HPDE6-E6E7 (cell line): ENCODE results near the gene DAZ4.
"Not testable (repeated sequence)": the region's sequence is repeated elsewhere in the genome, so short reads cannot be mapped to it uniquely, and the experiment has no call there.

Experiments used
- DNase-seq: peaks from one replicate; pipeline ENCODE4 v3.0.0; 2011; ENCODE audit warnings: missing footprints; ENCODE audit errors: extremely low spot score

DAZ4 gene, protein sequence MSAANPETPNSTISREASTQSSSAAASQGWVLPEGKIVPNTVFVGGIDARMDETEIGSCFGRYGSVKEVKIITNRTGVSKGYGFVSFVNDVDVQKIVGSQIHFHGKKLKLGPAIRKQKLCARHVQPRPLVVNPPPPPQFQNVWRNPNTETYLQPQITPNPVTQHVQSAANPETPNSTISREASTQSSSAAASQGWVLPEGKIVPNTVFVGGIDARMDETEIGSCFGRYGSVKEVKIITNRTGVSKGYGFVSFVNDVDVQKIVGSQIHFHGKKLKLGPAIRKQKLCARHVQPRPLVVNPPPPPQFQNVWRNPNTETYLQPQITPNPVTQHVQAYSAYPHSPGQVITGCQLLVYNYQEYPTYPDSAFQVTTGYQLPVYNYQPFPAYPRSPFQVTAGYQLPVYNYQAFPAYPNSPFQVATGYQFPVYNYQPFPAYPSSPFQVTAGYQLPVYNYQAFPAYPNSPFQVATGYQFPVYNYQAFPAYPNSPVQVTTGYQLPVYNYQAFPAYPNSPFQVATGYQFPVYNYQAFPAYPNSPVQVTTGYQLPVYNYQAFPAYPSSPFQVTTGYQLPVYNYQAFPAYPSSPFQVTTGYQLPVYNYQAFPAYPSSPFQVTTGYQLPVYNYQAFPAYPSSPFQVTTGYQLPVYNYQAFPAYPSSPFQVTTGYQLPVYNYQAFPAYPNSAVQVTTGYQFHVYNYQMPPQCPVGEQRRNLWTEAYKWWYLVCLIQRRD

DNA sequence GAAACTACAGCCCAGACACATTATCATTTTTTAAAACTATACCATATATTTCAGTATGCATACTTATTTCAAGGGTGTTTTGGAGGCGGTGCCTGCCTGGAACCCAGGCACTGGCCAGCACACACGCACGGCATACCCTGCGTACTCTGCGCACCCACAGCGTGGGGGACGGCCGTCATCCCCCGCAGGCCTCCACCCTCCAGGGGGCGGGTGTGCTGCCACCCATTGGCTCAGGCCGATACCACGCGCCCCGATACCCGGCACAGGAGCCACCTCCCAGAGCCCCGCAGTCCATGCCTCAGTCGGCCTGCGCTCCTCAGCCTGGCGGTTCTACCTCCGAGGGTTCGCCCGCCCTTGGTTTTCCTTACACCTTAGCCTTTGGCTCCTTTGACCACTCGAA is at the start of gene DAZ4:
Gene DAZ4 (plus strand): TSS at position 301 of the 400 bp plus-strand sequence. CDS start 208 bp downstream, outside the sequence.
- not testable (repeated sequence) for DNase-seq

DNA sequence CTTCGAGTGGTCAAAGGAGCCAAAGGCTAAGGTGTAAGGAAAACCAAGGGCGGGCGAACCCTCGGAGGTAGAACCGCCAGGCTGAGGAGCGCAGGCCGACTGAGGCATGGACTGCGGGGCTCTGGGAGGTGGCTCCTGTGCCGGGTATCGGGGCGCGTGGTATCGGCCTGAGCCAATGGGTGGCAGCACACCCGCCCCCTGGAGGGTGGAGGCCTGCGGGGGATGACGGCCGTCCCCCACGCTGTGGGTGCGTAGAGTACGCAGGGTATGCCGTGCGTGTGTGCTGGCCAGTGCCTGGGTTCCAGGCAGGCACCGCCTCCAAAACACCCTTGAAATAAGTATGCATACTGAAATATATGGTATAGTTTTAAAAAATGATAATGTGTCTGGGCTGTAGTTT is 20.4 kb upstream of the DAZ4 start, which contains the start of gene DAZ3:
Gene DAZ3 (minus strand): TSS at position 101 of the 400 bp plus-strand sequence. CDS start 208 bp downstream, outside the sequence.
- DNase-seq: not testable (repeated sequence)

DNA sequence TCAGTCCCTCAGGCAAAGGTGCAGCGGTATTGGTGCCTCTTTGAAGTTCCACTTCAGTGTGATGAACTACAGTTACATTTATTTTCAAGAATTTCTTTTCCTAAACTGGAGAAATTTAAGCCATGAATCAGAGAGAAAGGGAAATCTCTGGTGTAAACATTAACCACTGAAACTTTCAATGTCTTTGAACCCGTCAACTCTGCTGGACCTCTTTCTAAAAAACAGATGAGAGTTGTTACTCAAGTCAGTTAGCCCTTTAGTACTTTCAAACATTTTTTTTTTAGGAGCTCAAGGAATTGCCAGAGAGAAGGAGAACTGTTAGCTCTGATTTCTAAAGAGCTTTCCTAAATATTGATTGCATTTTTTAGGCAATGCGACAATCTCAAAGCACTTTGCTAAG is 11.9 kb upstream of the DAZ4 start:
- not testable (repeated sequence) for DNase-seq

DNA sequence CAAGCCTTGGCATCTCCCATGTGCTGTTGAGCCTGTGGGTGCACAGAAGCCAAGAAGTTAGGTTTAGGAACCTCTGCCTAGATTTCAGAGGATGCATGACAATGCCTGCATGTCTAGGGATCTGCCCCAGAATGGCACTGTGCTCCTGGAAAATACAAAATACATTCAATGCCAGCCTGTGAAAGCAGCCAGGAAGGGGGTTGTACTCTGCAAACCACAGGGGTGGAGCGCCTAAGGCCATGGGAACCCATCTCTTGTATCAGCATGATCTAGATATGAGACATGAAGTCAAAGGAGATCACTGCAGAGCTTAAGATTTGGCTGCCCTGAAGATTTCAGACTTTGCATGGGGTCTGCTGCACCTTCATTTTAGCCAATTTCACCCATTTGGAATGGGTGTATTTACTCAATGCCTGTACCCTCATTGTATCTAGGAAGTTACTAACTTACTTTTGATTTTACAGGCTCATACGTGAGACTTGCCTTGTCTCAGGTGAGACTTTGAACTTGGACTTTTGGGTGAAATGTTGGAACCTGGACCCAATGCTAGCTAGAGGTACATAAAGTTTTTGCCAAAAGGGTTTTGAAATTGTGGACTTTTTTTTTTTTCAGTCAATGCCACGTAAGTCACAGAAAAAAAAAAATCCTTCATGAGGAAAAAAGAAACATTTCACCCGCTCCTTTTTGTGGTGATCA is 9.4 kb upstream of the DAZ4 start:
- DNase-seq: not testable (repeated sequence)

DNA sequence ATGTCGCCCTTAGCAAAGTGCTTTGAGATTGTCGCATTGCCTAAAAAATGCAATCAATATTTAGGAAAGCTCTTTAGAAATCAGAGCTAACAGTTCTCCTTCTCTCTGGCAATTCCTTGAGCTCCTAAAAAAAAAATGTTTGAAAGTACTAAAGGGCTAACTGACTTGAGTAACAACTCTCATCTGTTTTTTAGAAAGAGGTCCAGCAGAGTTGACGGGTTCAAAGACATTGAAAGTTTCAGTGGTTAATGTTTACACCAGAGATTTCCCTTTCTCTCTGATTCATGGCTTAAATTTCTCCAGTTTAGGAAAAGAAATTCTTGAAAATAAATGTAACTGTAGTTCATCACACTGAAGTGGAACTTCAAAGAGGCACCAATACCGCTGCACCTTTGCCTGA is 8.7 kb upstream of the DAZ4 start:
- not testable (repeated sequence) for DNase-seq
